Kasumi-1 (cell line): ENCODE data around the gene BTRC.

Experiments
- DNase-seq, 2 experiments: peaks; one replicate each; lab custom pipeline; 2025; lab: John Stamatoyannopoulos, UW

BTRC gene

DNA sequence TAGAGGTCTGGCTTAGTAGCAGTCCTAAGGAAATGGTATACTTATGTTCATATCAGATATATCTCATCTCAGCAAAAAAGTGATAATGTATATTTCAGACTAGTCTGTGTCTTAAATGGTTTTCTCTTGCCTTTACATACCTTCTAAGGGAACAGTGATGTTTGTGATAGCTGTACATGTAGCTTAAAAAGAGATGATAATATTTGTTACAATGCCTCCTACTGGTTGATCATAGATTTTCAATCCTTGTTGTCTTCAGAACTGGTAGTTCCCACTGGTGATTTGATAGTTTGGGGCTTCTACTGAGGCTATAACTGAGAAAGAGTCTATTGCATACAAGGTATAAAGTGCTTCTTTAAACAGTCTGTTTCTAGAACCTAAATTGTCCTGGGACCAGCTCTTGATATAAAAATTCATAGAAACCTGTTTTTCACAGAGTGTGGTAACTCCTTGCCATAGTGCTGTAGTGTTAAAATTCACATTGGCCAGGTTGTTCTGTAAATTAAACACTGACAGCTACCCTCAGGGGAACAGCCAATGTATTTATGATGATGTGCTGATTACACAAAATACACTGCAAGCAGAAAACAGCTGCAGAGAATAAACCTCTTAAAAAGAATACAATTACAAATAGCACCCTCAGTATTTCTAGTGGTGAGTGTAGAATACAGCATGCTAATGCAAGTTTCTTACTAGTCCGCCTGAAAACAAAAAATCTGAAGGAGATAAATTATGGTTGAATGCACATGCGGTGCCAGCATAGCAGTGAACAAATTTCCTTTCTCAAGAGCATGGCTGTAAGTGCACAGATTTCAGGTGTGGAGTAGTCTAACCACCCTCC, 90.3 kb downstream of the BTRC start:
- DNase-seq, result peak; percentile 52 to 78

DNA sequence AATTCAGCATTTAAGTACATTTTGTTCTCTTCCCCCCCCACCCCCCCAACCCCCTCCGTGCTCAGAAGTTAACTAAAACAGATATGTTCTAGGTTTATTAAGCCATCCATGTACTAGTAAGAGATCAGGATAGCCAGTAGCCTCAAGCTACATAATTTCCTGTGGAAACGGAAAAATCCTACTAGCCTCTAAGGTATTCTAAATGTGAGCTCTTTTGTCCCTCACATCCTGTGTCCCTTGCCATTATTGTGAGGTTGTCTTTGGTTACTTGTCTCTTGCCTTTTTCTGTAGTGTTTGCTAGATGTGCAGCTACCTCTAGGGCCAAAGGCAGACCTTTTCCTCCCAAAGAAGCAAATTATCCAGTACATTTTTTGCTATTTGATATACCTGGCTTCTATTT, 92.1 kb downstream of the BTRC start:
- DNase-seq, result no peak

DNA sequence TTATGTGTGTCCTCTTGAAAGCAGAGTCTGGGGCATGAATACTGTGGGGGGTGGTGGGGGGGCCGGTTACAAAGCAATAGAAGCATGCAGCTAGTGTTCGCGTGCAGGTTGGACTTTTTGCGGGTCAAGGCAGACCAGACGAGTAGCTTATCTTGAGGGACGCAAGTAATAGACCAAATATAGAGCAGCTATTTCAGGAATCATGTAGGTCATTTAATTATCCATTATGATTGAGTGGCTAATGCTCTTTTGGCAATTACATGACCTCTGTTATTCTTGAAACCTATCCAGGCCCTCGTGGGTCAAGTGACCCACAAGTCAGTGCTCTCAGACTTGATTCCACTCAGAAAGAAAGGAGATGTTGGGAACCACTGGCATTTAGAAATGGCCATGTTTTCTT, 93.0 kb downstream of the BTRC start:
- DNase-seq, result no peak

DNA sequence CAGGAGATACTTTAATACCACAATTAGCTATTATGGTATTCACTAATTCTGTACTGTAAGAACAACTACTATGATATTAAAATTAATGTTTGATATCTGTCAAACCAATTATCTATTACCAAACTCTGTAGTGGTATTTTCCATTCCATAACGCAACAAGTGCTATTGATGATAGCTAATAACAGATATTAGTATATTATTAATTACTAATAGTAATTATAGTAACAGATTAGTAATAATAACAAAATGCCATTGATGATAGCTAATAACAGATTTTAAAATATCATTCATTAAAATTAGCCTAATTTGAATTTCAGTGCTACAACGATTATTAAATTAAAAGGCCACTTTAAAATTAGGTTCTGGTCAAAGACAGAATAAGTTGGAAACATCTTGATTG, 93.5 kb downstream of the BTRC start:
- DNase-seq, result no peak

DNA sequence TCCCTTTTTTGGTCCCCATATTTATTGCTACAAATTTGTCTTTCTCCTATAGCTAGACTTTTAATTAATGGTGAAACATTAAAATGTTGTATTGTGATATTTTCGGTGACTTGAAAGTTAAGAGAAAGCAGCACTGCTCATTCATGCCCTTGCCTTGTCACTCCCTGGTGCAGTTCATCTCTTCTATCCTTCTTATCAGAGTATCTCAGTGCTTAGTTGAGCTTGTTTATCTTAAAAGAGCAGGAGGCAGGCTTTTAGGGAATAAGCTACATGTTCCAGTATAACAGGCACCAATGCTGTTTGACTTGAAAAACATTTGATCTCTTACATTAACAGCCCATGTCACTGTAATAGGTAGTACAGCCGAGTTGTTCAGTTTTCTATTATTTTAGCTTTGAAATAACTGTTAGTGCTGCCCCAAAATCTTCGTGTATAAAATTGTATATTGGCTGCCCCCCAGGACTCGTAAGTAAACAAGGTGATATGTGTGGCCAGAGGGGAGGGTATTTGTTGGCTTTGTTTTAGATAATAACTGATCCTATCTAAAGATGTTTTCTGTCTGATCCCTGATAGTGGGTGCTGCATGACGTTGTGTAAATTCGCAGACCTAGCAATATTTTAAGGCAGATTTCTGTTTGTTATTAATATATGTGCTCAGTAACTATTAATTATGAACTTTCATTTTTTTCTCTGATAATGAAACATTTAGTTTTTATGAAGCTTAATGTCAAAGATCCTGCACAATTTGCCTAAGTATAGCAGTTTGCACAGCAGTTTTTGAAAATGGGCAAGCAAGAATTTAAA, 96.5 kb downstream of the BTRC start:
- no peak for DNase-seq

DNA sequence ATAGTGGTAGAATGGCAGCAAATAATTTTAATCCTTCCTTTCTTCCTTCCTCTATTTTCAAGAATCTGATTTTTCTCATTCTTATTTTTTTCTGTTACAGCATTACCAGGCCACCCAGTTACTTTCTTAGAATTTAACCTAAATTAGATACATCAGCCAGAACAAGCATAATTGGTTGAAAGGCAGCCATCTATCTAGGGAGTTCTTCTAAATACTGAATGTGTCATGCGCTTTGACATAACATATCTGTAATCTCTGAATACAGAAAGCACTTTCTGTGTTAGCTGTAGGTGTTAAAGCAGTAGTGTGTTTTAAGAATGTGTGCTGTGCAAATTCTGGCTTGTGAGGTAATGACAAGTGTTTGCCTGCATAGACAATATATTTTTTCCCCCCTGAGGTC, 97.3 kb downstream of the BTRC start:
- peak; percentile 30 to 60 for DNase-seq

DNA sequence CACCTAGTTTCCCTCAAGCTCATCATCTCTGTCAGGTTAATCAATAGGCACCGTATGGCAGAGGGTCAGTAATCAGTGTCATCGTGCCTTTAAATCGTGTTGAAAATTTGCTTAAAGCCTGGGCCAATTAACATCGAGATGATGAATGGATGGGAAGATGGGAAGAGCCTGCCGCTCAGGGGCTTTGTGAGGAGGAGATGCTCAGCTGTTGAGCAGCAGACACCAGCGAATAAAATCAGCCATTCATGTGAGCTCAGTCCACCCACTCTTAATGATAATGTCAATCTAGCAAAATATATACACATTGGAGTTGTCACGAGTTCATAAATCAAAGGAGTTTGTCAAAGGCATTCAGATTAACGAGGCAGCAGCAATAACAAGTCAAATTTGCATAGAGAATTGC, 97.7 kb downstream of the BTRC start:
- DNase-seq, result no peak

DNA sequence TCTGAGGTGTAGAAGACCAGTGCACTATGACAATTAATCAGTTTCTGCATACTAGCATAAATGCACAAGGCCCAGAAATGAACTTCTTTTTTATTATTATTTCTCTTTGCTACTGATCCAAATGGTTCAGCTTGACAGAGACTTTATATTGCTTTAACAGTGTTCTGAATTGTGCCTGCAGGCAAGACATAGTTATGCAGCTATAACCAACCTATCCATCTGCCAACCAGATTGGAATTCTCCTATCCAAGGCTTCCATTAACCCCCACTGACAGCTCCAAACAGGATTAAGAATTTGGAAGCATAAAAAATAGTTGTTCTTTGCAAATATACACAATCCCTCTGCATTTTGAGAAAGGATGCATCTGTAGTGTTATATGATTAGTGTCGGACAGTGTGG, 98.2 kb downstream of the BTRC start:
- no peak for DNase-seq

DNA sequence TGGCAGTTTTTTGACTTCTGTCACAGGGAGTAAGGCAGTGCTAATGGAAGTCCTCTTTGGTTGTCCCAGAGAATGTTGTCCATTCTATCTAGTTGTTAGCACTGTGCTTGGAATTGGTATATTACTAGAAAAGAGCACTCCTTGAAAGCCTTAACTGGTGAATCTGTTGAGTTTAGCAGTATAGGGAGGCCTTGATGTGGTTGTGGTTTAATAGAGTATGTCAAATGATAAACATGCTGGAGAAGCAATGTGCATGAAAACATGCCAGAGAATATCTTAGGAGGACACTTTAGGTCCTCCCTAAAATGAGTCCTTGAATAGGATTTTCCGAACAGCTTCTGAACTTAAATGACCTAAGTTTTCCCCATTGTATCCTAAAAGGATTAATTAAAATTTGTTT, 98.6 kb downstream of the BTRC start:
- no peak for DNase-seq

DNA sequence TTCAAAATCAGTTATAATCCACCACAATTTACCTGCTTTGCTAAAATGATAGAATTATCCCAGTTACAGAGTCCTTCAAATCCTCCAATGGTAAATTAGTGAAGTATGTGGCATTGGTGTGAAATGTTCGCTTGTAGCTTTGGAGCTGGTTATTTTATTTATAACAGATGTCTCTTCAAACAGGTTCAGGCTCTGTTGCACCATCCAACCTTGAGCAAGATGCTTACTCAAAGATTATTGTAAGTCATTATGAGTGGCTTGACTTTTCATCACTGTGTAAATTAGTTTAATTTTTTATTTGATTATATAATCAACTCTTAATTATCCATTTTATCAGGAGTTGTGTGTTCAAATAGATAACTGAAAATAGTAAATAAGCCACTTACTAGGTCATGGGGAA, 99.4 kb downstream of the BTRC start:
- no peak for DNase-seq

DNA sequence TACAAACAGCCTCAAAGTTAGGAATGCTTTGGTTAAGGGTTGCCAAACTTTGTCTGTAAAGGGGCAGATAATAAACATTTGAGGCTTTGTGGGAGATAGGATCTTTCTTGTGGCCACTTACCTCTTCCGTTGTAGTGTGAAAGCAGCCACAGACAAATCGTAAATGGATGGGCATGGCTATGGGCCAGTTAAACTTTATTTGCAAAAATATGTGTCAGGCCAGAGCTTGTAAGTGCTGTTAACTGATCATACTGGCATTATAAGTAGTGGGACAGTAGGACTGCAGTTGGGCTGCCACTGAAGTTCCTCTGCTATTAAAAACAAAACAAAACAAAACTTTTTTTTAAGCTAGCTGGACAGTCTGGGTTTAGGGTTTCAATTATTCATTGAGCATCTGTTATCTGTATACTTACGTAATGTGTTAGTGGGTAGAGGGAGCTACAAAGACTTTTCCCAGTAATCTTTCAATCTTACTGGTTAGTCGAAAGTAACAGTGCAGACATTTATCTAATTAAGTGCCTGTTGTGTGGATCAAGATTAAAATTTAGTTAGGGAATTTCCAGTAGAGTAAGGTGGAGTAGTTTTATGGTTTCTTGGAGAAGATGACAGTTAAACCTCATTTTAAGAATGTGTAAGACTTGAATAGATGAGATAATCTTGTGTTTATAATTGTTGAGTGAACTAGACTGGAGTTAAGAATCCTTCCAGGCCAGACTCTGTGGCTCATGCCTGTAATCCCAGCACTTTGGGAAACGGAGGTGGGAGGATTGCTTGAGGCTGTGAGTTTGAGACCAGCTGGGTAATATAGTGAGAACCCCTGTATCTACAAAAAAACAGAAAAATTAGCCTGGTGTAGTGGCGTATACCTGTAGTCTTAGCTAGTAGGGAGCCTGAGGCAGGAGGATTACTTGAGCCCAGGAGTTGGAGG, 100.1 kb downstream of the BTRC start:
- DNase-seq, result no peak

DNA sequence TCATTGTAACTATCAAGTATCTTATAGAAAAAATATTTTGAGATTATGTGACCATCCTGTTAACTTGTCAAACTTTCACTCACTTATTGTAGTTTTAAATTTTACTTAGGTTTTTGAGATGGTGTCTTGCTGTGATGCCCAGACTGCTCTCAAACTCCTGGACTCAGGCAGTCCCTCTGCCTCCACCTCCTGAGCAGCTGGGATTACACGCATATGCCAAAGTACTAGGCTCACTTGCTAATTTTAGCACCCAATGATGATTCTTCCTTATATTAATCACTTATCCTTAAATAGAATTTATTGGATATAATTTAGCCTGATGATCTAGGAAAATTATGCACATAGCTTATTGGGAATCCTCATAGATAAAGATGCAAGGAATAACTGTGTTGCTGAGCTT, 104.9 kb downstream of the BTRC start:
- DNase-seq, result no peak

DNA sequence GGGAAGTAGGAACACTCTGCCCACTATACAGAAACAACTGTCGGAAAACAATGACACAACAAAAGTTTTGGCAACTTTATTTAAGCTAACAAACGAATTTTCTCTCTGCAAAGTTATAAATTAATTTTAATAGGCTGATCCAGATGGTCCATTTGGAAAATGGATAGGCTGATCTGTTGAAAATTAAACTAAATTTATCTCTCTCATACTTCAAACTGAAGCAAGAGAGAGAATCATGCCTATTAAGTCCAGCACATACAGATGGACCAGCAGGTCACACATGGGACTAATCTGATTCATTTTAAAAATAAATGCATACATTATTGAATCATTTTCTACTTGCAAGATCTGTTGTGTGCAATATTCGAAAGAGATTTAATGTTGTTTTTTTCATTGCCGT, 110.1 kb downstream of the BTRC start:
- DNase-seq, result no peak

DNA sequence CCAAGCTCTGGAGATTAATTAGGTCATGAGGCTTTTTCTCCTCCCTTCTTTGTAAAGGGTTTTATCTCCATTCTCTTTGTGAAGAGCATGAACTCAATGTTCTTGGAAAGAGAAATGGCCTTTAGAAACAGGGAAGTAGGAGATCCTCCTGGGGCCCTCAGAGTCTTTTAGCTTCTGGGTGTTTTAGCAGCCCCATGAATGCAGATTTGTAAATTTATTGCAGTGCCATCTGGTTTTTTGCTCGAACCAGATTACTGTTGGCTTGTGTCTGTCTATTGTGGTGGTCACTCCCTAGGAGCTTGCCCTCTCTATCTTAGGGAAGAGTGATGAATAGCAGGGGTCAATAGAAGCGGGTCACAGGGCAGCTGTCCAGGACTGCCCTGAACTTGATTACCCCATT, 110.6 kb downstream of the BTRC start:
- DNase-seq, result no peak

DNA sequence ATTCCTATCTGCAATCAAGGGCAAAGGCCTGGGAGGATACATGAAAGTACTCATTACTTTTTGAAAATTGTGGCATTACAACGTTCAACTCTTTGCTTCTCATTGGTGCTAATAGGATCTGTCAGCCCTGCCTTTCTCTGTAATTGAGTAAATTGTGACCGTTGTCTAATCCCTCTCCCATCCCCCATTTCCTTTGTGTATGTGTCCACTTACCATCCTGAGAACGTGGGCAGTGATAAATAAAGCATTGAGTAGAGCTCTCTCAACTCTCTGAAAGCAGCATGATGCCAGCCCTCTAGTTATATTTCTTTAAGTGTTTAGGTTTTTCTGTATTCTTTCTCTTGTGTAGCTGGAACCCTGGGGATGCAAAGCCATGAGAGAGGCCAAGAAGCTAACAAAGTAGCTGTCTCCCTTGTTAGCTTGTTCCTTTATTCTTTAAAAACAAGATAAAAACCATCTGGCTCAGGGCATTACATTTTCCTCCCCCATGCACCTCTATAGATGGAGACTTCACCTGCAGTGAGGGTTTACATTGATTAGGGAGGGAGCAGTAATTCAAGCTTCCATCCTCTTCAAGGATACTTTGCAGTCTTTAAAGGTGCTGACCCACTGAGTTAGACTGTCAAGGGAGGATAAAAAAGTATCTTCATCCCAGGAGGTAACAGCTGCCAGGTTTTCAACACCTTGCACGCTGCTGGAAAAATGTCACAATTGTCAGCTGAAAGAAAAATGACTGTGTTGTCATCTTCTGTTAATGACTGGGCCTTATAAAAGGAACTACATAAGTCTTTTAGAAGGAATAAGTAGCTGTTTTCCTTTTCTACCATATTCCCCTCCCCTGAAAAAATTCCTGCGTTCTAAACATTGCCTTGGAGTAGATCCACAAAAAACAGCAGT, 112.3 kb downstream of the BTRC start:
- DNase-seq, result no peak

DNA sequence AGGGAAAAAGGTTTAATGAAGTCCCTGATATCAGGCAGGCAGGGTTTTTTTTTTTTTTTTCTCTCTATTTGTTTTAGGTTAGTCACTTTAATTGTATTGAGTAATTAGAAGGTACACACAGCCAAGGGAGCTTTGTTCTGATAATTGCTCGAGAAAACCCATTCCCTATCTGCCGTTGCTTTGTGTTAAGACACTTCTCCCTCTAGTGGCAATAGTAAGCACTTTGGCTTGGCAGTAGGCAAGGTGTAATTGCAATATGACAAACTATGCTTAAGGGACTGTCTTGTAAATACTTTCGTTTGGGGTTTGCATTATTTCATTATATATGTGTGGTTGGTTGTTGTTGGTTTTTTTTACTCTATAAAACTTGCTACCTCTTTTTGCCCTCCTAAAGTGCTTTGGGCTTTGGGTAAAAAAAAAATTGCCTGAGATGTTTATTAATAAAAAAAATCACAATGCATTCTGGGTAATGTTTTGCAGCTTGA, 113.4 kb downstream of the BTRC start:
- DNase-seq, result peak; percentile 92 to 98

DNA sequence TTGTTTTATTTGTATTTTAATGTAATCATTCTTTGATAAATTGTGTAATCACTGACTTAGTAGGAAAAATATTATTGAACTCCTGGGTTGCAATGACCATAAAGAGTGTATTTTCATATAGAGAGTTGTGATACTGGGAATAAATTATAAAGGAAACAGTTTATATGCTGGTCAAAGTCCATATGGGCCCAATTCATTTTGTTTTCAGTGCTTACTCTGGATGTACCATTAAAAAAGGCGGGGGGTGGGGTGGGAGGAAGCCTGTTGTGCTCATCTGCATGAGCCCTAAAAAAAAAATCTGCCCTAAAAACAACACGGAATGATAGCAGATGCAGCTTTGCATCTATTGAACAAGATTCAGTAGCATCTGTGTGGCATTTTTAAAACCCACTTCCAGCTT, 114.2 kb downstream of the BTRC start:
- DNase-seq, result no peak

DNA sequence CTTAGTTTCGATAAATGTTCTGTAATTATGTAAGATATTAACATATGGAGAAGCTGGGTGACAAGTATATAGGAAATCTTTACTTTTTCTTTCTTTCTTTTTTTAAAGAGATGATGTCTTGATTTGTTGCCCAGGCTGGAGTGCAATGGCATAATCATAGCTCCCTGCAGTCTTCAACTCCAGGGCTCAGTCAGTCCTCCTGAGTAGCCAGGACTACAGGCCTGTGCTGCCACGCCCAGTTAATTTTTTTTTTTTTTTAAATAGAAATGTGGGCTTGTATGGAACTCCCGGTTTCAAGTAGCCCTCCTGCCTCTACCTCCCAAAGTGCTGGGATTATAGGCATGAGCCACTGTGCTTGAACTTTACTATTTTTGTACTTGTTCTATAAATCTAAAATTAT, 122.4 kb downstream of the BTRC start:
- no peak for DNase-seq

DNA sequence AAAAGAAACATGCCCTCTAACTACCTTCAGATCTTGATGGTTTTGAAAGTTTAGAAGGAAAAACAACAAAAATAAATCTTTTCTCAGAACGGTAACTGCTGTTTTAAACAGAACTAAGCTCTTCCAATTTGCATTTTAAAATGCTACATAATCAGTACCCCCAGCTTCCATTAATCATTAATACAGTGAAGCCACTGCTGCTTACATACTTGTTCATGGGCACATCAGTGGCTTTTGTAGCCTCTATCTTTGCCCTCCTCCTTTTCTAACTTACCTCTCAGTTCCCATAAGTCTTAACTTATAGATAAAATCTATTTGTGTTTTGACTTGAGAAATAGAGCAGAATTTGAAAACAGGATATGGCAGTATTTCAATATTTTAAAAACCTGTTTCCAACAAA, 125.0 kb downstream of the BTRC start:
- DNase-seq, result no peak

DNA sequence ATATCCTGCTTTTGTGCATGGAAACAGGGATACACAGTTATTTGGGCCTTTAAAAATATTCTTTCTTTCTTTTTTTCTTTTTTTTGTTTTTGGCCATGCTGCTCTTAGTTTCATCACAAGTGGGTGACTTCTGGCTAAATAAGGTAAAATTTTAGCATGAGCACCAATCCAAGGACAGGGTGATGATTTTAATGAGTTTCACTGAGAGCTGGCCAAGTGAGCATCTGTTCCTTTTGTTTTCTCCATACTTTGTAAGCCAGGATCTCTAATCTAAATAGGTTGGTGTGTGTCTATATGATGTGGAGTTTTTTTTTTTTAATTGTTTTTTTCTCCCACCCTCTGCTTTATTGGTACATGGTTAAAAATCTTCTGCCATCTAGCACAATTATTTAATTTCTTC, 127.3 kb downstream of the BTRC start:
- DNase-seq, result no peak

DNA sequence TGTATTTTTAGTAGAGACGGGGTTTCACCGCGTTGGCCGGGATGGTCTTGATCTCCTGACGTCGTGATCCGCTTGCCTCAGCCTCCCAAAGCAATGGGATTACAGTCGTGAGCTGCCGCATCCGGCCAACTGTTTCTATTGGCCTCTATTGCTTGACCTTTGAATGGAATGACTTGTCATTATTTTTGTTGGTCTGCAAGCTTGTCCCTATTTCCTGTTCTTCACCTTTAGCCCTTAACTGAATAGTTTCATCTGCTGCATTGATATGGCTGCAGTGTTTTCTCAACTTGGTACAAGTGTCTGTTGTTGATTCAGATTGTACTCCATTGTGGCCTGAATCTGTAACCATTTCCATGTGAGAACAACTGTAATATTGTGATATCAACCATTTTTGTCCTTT, 128.6 kb downstream of the BTRC start:
- DNase-seq, result no peak
